ENCODE results near the gene THSD7A. TPM values are rescaled to one million over a fixed set of nuclear protein-coding genes. Genes with fewer than 3 reads are reported as not detected.

THSD7A gene
- total and polyA plus RNA-seq, 2 of the 13 experiments (the other 11 are each of a cell fraction or from before 2014, with no cell fraction given), result 0.01 to 0.07 TPM

- TF ChIP-seq RERE (CRISPR knock-in tag; IDR thresholded peaks at IDR 0.05; ENCODE audit: low read depth), result no peak
- no peak for TF ChIP-seq ZNF709 (CRISPR knock-in tag; IDR thresholded peaks at IDR 0.05)
- no peak for TF ChIP-seq HNF1B (CRISPR knock-in tag; IDR thresholded peaks at IDR 0.05)
- TF ChIP-seq RAD21 (CRISPR knock-in tag; IDR thresholded peaks at IDR 0.05), result no peak
- TF ChIP-seq MXD3 (CRISPR knock-in tag; IDR thresholded peaks at IDR 0.05), result no peak
- TF ChIP-seq GLMP (CRISPR knock-in tag; IDR thresholded peaks at IDR 0.05; ENCODE audit: borderline replicate concordance), result no peak
- TF ChIP-seq FOXJ3 (CRISPR knock-in tag; IDR thresholded peaks at IDR 0.05; ENCODE audit: borderline replicate concordance), result no peak
- no peak for TF ChIP-seq SCMH1 (CRISPR knock-in tag; IDR thresholded peaks at IDR 0.05; ENCODE audit: borderline replicate concordance)
- no peak for TF ChIP-seq ZHX1 (CRISPR knock-in tag; IDR thresholded peaks at IDR 0.05; ENCODE audit: low read depth)
- TF ChIP-seq ARID2 (CRISPR knock-in tag; IDR thresholded peaks at IDR 0.05; ENCODE audit: borderline replicate concordance), result no peak
- no peak for TF ChIP-seq ZNF784 (CRISPR knock-in tag; IDR thresholded peaks at IDR 0.05; ENCODE audit: borderline replicate concordance)
- no peak for TF ChIP-seq ARHGAP35 (CRISPR knock-in tag; IDR thresholded peaks at IDR 0.05; ENCODE audit: borderline replicate concordance)
- in situ Hi-C loops (cut with HindIII; ENCODE audit: extremely low pct_ligation_motif_present, low pct_unique_long_range_greater_than_20kb) (no loop called here), intact Hi-C loops (cut with micrococcal nuclease; ENCODE audit: unreplicated experiment) (no loop called here)
- Histone ChIP-seq H4K20me1 (ENCODE audit: insufficient read depth, low read length) (no peaks in the 10 kb centered on the region), H3K9ac (ENCODE audit: insufficient read depth, low read depth, low read length) (no peak overlapping the region), H3K4me2 (ENCODE audit: low read depth, low read length) (no peak overlapping the region), H3K4me1 (ENCODE audit: insufficient read depth, low read length) (no peaks in the 10 kb centered on the region), H2AFZ (ENCODE audit: low read length) (no peak overlapping the region), H3K36me3 (replicated peaks in 1 of 2; ENCODE audit: control insufficient read depth in 1 of 2, insufficient read depth in 2 of 2, low read length in 2 of 2) (no peaks in the 10 kb centered on the region), H3K27me3 (ENCODE audit: control insufficient read depth in 1 of 2, insufficient read depth in 2 of 2, low read length in 2 of 2) (no peaks in the 10 kb centered on the region; a peak in 1 of 5 replicates), H3K4me3 (replicated peaks in 1 of 3; ENCODE audit: insufficient read depth in 1 of 3, low read depth in 2 of 3, low read length in 3 of 3) (no peak overlapping the region), H3K27ac (ENCODE audit: extremely low read length, insufficient read depth, low read length) (no peak overlapping the region), H3K9me3 (ENCODE audit: low read length) (no peaks in the 10 kb centered on the region), H3K79me2 (ENCODE audit: insufficient read depth, low read length) (no peaks in the 10 kb centered on the region)
- FAIRE-seq (no peak), ATAC-seq (no peak), DNase-seq (ENCODE audit: low spot score) (no peak)
- CTCF ChIA-PET (ENCODE audit: low intra/inter-chr PET ratio, low total read pairs), result no interaction called here
- WGBS (ENCODE audit: low lambda C conversion rate), result 8% methylated on average over 1 of the region's 1 CpG
- POLR2A ChIA-PET, result no interaction called here
- no TSS peak for BruUV-seq (replicated peaks)
These were observed 353.6 kb downstream of the THSD7A start for GRCh38 chr7:11478426-11478825.
